MM.1S (cell line): ENCODE data around the gene GNG10.
"Not testable (repeated sequence)": the region's sequence is repeated elsewhere in the genome, so short reads cannot be mapped to it uniquely, and the experiment has no call there.

ENCODE experiments used
- DNase-seq: peaks from one replicate; pipeline ENCODE4 v3.0.0-alpha.2; 2015
- H2AFZ ChIP-seq: fragments of 300-600 bp; sonication (generic); 2 replicates; pipeline ENCODE4 v1.6.0; 2016; ENCODE audit warnings: antibody characterized with exemption, low read length
- H3F3A ChIP-seq: fragments of 300-600 bp; sonication (generic); 2 replicates; pipeline ENCODE4 v1.6.1; 2016; ENCODE audit warnings: mild to moderate bottlenecking, antibody characterized with exemption, low read length, moderate library complexity, mixed read lengths; ENCODE audit not compliant: insufficient read depth
- H3K27ac ChIP-seq: fragments of 300-600 bp; sonication (generic); 2 replicates; pipeline ENCODE4 v1.5.1; 2016; ENCODE audit warnings: mild to moderate bottlenecking, low read length
- H3K27me3 ChIP-seq: fragments of 300-600 bp; sonication (generic); replicated peaks from 2 replicates; pipeline ENCODE4 v1.6.0; 2016; ENCODE audit warnings: low read length; ENCODE audit not compliant: insufficient read depth
- H3K36me3 ChIP-seq: fragments of 300-600 bp; sonication (generic); replicated peaks from 2 replicates; pipeline ENCODE4 v1.6.1; 2016; ENCODE audit warnings: mild to moderate bottlenecking, low read length, mixed read lengths; ENCODE audit not compliant: insufficient read depth
- H3K4me1 ChIP-seq: fragments of 300-600 bp; sonication (generic); 2 replicates; pipeline ENCODE4 v1.6.1; 2016; ENCODE audit warnings: low read length, mixed read lengths
- H3K4me2 ChIP-seq: fragments of 300-600 bp; sonication (generic); 2 replicates; pipeline ENCODE4 v1.6.0; 2016; ENCODE audit warnings: low read depth, low read length
- H3K4me3 ChIP-seq: fragments of 300-600 bp; sonication (generic); 2 replicates; pipeline ENCODE4 v1.5.1; 2016; ENCODE audit warnings: low read length, mixed read lengths
- H3K79me2 ChIP-seq: fragments of 300-600 bp; sonication (generic); 2 replicates; pipeline ENCODE4 v1.6.1; 2016; ENCODE audit warnings: mixed run types, low read length, mixed read lengths
- H3K9ac ChIP-seq: fragments of 300-600 bp; sonication (generic); 2 replicates; pipeline ENCODE4 v1.6.1; 2016; ENCODE audit warnings: low read length, mixed read lengths
- H3K9me2 ChIP-seq: fragments of 300-600 bp; sonication (generic); replicated peaks from 2 replicates; pipeline ENCODE4 v1.6.1; 2016; ENCODE audit warnings: mild to moderate bottlenecking, low read length, mixed read lengths; ENCODE audit not compliant: insufficient read depth
- H3K9me3 ChIP-seq: fragments of 300-600 bp; sonication (generic); replicated peaks from 2 replicates; pipeline ENCODE4 v1.6.1; 2016; ENCODE audit warnings: mild to moderate bottlenecking, low read length, mixed read lengths; ENCODE audit not compliant: insufficient read depth
- H4K20me1 ChIP-seq: fragments of 300-600 bp; sonication (generic); 2 replicates; pipeline ENCODE4 v1.6.1; 2016; ENCODE audit warnings: mild to moderate bottlenecking, low read length, moderate library complexity, mixed read lengths; ENCODE audit not compliant: insufficient read depth
- CTCF ChIP-seq: fragments of 300-600 bp; sonication (generic); IDR thresholded peaks from 2 replicates; pipeline ENCODE4 v1.5.1; 2016; ENCODE audit warnings: antibody characterized with exemption, low read length, mixed read lengths
- EZH2 ChIP-seq: fragments of 300-600 bp; sonication (generic); optimal IDR thresholded peaks from 2 replicates; pipeline ENCODE3; 2017; ENCODE audit warnings: low read depth, mild to moderate bottlenecking, antibody characterized with exemption, low read length, mixed read lengths
- EZH2phosphoT487 ChIP-seq: fragments of 300-600 bp; sonication (generic); IDR thresholded peaks from 2 replicates; pipeline ENCODE4 v1.6.1; 2018; ENCODE audit warnings: antibody characterized with exemption, low read length

The GNG10 gene

GRCh38 chr9:111661150-111661801, at the start of gene GNG10:
GNG10 (plus strand) TSS chr9:111661605; CDS start chr9:111661635, 30 bp downstream.
- H3K27ac ChIP-seq: no peak within 1 kb of the TSS
- peak within 1 kb of the TSS; percentile 85 for H3K4me3 ChIP-seq
- no peaks in the 10 kb centered on the region for H3F3A ChIP-seq
- no peaks in the 10 kb centered on the region for H4K20me1 ChIP-seq
- H3K36me3 ChIP-seq: no peaks in the 10 kb centered on the region
- DNase-seq: peak; percentile 53
- H3K9ac ChIP-seq: peak within 1 kb of the TSS; percentile 31; the same call in 1 of the 2 replicates
- H3K9me2 ChIP-seq: no peaks in the 10 kb centered on the region
- H3K79me2 ChIP-seq: no peaks in the 10 kb centered on the region
- H3K27me3 ChIP-seq: no peaks in the 10 kb centered on the region
- no peaks in the 10 kb centered on the region for H3K9me3 ChIP-seq
- TF ChIP-seq EZH2: no peak
- no peaks in the 10 kb centered on the region for H3K4me1 ChIP-seq
- peak within 1 kb of the TSS; percentile 98 for H3K4me2 ChIP-seq
- peak within 1 kb of the TSS; percentile 93 for H2AFZ ChIP-seq

GRCh38 chr9:111613436-111614040, 47.9 kb upstream of the GNG10 start:
- H3K9me3 ChIP-seq: no peaks in the 10 kb centered on the region
- no peaks in the 10 kb centered on the region for H3F3A ChIP-seq
- DNase-seq: no peak
- H3K36me3 ChIP-seq: no peaks in the 10 kb centered on the region
- no peak overlapping the region for H3K9ac ChIP-seq
- no peaks in the 10 kb centered on the region for H3K27me3 ChIP-seq
- H3K79me2 ChIP-seq: no peaks in the 10 kb centered on the region
- no peaks in the 10 kb centered on the region for H3K9me2 ChIP-seq
- no peak overlapping the region for H2AFZ ChIP-seq
- no peak overlapping the region for H3K4me2 ChIP-seq
- H4K20me1 ChIP-seq: no peaks in the 10 kb centered on the region
- no peak overlapping the region for H3K4me3 ChIP-seq
- no peak overlapping the region for H3K27ac ChIP-seq
- H3K4me1 ChIP-seq: no peaks in the 10 kb centered on the region
- TF ChIP-seq EZH2phosphoT487 (no peak), EZH2 (no peak), CTCF (no peak)

GRCh38 chr9:111615928-111616327, 45.5 kb upstream of the GNG10 start:
- no peak overlapping the region for H3K4me3 ChIP-seq
- no peak overlapping the region for H3K4me2 ChIP-seq
- no peaks in the 10 kb centered on the region for H3F3A ChIP-seq
- no peaks in the 10 kb centered on the region for H3K9me3 ChIP-seq
- H3K4me1 ChIP-seq: no peaks in the 10 kb centered on the region
- no peaks in the 10 kb centered on the region for H3K79me2 ChIP-seq
- no peaks in the 10 kb centered on the region for H3K36me3 ChIP-seq
- no peak for DNase-seq
- H2AFZ ChIP-seq: no peak overlapping the region
- no peak for TF ChIP-seq EZH2phosphoT487
- no peak for TF ChIP-seq EZH2
- no peak for TF ChIP-seq CTCF
- H3K27me3 ChIP-seq: no peaks in the 10 kb centered on the region
- no peaks in the 10 kb centered on the region for H4K20me1 ChIP-seq
- no peak overlapping the region for H3K27ac ChIP-seq
- no peak overlapping the region for H3K9ac ChIP-seq
- no peaks in the 10 kb centered on the region for H3K9me2 ChIP-seq

GRCh38 chr9:111617349-111617748, 44.1 kb upstream of the GNG10 start:
- H3K27ac ChIP-seq: not testable (repeated sequence)

More at GRCh38 chr9:111617349-111617748, 44.1 kb upstream of the GNG10 start:
- H3K9ac ChIP-seq, H3F3A ChIP-seq, H4K20me1 ChIP-seq, H3K9me2 ChIP-seq, H3K4me3 ChIP-seq, H3K27me3 ChIP-seq, H3K79me2 ChIP-seq, DNase-seq, H2AFZ ChIP-seq, H3K36me3 ChIP-seq, H3K4me2 ChIP-seq, H3K4me1 ChIP-seq, H3K9me3 ChIP-seq: not testable (repeated sequence)
